ENCODE measurements around the gene RNPC3.
A peak's percentile ranks its signal among the peaks of the same experiment; 100 is the strongest.
"Not testable (repeated sequence)": the region's sequence is repeated elsewhere in the genome, so short reads cannot be mapped to it uniquely, and the experiment has no call there.

Gene RNPC3

GRCh38 chr1:103525607-103526507 lies at the start of gene RNPC3:
Gene RNPC3, plus strand, starts transcription at chr1:103525699. Its CDS starts 372 bp downstream, at chr1:103526071.
- peak; percentile 96 for DNase-seq

GRCh38 chr1:103477101-103477500 lies 48.4 kb upstream of the RNPC3 start:
- no peak for DNase-seq

- DNase-seq: no peak
Observed at GRCh38 chr1:103489935-103490334, 35.6 kb upstream of the RNPC3 start.

GRCh38 chr1:103492003-103492625 lies 33.4 kb upstream of the RNPC3 start:
- DNase-seq: no peak

GRCh38 chr1:103496014-103496635 lies 29.4 kb upstream of the RNPC3 start:
- DNase-seq: no peak

- no peak for DNase-seq
Observed at GRCh38 chr1:103497404-103497803, 28.1 kb upstream of the RNPC3 start.

- DNase-seq: no peak
Observed at GRCh38 chr1:103509250-103509649, 16.2 kb upstream of the RNPC3 start.

- no peak for DNase-seq
Observed at GRCh38 chr1:103513711-103514110, 11.8 kb upstream of the RNPC3 start.

- peak; percentile 49 for DNase-seq
Observed at GRCh38 chr1:103514920-103515503, 10.5 kb upstream of the RNPC3 start.

- DNase-seq: no peak
Observed at GRCh38 chr1:103516283-103516682, 9.2 kb upstream of the RNPC3 start.

GRCh38 chr1:103516693-103517092 lies 8.8 kb upstream of the RNPC3 start:
- no peak for DNase-seq

- no peak for DNase-seq
Observed at GRCh38 chr1:103517380-103518047, 8.0 kb upstream of the RNPC3 start.

- DNase-seq: no peak
Observed at GRCh38 chr1:103520822-103521221, 4.7 kb upstream of the RNPC3 start.

- DNase-seq: no peak
Observed at GRCh38 chr1:103523346-103523745, 2.2 kb upstream of the RNPC3 start.

GRCh38 chr1:103525114-103525606 lies 339 bp upstream of the RNPC3 start:
- peak; percentile 83 for DNase-seq

- DNase-seq: no peak
Observed at GRCh38 chr1:103527331-103527730, 1.8 kb downstream of the RNPC3 start.

GRCh38 chr1:103529746-103530145 lies 4.2 kb downstream of the RNPC3 start:
- DNase-seq: no peak

- no peak for DNase-seq
Observed at GRCh38 chr1:103538226-103538625, 12.7 kb downstream of the RNPC3 start.

GRCh38 chr1:103541431-103541830 lies 15.9 kb downstream of the RNPC3 start:
- DNase-seq: no peak

- no peak for DNase-seq
Observed at GRCh38 chr1:103546496-103546895, 21.0 kb downstream of the RNPC3 start.

- DNase-seq: no peak
Observed at GRCh38 chr1:103547840-103548239, 22.3 kb downstream of the RNPC3 start.

GRCh38 chr1:103560427-103560826 lies 34.9 kb downstream of the RNPC3 start:
- DNase-seq: no peak

- DNase-seq: not testable (repeated sequence)
Observed at GRCh38 chr1:103561124-103561523, 35.6 kb downstream of the RNPC3 start.
